ENCODE measurements around the gene PHETA2.
"Not testable (repeated sequence)": the region's sequence is repeated elsewhere in the genome, so short reads cannot be mapped to it uniquely, and the experiment has no call there.

PHETA2 gene

DNA sequence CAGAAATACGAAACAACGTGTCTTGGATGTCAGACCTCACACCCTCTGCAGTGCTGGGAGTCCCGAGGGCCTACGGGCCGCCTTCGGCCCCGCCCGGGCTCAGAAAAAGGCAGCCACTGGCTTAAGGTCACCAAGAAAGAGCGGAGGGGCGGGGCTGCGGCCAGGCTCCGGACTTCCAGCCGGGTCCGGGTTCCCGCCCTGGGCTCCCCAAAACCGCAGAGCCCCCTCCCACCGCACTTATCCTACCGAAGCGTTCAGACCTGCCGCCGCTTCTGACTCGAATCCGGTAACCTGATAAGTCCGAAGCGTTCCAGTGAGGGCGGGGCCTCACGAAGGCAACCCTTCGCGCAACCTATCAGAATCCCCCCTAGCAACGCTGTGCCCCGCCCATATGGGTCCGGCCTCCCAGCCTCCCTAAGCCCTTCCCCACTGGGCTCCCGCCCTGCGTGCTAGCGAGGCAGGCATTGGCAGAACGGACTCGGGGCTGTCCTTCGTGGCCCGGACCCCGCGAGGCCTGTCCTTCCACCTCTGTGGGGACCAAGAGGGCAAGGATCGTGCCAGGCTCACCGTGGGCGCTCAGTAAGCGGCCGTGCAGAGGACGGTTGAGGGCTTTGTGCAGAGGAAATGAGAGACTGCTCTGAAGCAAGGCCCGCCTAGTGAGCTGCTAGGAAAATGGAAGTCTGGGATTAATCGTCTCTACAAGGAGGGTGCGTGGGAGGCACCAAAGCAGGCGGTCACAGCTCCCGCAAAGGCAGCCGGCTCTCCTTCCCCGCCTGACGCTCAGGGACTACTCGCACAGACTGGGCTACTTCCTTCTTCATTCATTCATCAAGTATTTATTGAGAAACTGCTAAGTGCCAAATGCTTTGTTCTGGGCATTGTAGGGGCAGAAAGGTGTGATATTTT lies 3.3 kb upstream of the PHETA2 start, which contains the start of gene NAGA:
NAGA (minus strand) TSS at position 296 of the 906 bp plus-strand sequence. CDS start 515 bp downstream, outside the sequence.
- peak; percentile 88 for DNase-seq

DNA sequence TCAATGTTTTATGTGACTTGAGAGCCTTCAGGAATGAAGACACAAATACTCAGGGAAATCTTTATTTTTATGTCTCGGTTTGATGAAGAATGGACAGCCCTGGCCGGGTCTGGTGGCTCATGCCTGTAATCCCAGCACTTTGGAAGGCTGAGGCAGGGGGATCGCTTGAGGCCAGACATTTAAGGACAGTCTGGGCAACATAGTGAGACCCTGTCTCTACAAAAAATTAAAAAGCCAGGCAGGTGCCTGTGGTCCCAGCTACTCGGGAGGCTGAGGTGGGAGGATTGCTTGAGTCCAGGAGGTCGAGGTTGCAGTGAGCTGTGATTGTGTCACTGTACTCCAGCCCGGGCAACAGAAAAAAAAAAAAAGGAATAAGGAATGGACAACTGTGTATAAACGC lies 2.5 kb upstream of the PHETA2 start:
- DNase-seq = not testable (repeated sequence)

DNA sequence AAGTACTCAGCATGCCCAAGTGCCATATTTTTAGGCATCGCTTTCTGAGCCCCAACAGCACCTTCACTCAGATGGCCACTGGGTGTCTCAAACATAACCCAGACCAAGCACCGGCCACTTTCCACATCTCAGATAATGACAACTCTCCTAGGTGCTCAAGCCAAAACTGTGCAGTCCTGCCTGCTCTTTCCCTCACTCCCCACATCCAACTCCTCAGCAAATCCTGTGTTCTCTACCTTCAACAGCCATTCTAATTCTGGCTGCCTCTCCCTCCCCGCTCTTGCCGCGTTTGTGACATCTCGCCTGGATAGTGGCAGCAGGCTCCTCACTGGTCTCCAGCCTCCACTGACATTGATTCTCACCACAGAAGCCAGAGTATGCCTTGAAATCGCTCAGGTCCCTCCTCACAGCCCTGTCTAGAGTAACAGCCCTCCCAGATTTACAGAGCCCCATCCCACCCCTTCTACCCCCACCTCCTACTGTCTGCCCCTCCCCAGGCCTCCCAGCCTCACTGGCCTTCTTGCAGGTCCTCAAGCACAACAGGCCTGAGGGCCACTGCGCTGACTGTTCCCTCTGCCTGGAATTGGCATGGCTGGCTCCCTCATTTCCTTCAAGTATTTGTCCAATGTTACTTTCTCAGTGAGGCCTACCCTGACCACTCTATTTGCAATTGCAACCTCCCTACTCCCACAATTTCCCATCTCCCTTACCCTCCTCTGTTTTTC lies 1.3 kb upstream of the PHETA2 start:
- DNase-seq = no peak

DNA sequence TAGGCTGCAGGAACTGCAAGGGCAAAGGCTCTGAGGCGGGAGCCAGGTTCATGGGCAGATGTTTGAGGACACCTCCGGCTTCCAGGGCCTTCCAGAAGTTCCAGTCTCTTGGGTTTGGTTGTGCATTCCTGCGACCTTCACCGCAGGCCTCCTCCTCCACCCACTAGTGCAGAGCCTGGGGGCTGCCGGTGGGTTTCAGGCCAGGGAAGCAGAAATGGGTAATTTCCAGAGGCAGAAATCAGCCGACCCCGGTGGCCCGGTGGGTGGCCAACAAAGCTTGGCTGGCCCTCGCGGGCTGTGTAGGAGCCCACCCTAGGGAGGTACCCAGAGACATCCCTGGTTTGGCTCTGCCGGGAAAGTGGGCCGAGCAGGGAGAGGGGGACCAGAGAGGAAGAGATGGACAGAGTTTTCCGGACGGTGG lies 417 bp upstream of the PHETA2 start:
- DNase-seq = no peak

DNA sequence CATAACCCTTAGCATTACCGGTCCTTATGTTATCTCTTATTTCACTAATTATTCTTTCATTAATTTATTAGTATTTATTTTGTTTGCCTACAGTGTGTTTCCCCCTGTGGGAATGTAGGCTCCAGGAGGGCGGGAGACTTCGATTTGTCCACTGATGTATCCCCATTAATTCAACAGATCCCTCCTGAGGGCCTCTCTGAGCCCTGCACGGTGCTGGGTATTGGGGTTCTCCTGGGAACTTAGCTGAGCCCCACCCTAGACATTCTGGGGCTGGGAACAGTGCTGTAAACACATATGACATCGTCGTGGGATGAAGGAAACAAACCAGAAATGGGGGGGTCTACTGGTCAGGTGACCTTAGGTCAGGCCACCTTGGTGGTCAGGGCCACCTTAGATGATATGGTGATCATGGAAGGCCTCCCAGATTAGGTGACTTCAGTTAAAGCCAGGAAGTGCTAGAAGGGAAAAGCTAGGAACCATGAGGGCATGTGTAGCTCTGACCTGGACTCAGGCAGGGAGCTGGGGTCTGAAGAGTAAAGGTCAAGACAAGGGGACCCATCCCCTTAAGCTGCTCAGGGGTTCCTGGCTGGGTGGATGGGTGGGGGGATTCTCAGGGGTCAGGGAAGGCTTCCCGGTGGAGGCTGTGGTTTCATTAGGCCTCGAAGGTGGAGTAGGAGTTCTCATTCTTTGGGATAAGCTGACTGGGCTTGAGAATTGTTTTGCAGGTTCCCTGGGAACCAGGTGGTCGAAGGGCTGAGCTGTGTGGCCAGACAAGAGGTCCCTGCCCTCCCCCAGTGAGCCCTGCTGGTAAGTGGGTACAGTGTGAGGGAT lies 1.0 kb downstream of the PHETA2 start:
- no peak for DNase-seq

DNA sequence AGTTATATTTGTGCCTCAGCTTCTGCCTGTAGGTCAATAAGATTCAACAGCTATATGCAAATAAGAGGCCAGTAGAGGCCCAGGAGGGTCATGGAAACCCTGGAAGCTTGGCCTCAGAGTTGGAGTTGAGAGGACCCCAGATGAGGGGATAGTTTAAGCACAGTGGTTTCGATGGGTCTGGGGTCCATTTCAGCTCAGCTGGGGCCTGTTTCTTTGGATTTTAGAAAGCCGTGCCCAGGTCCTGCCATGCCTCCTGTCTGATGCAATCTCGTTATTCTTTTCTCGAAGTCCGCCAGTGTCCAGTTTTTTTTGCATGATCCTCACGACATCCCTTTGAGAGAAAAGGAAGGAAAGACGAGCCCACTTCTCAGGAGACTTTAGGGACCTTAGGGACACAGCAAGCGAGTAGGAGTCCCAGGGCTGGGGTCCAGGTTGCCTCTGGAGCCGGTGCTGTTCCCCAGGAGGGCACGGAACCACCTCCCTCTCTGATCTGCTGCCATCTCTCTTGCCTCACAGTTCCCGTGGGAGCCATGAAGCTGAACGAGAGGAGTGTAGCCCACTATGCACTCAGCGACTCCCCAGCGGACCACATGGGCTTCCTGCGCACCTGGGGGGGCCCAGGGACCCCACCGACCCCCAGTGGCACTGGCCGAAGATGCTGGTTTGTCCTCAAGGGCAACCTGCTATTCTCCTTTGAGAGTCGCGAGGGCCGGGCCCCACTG lies 2.9 kb downstream of the PHETA2 start:
- no peak for DNase-seq

DNA sequence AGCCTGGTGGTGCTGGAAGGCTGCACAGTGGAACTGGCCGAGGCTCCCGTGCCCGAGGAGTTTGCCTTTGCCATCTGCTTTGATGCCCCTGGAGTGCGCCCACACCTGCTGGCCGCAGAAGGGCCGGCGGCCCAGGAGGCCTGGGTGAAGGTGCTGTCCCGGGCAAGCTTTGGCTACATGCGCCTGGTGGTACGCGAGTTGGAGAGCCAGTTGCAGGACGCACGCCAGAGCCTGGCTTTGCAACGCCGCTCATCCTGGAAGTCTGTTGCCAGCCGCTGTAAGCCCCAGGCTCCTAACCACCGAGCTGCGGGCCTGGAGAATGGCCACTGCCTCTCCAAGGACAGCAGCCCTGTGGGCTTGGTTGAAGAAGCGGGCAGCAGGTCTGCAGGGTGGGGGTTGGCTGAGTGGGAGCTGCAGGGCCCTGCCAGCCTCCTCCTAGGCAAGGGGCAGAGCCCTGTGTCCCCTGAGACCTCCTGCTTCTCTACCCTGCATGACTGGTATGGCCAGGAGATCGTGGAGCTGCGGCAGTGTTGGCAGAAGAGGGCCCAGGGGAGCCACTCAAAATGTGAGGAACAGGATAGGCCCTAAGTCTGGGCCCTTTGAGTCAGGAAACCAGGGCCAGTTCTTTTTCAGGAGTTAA lies 3.6 kb downstream of the PHETA2 start:
- DNase-seq = no peak

DNA sequence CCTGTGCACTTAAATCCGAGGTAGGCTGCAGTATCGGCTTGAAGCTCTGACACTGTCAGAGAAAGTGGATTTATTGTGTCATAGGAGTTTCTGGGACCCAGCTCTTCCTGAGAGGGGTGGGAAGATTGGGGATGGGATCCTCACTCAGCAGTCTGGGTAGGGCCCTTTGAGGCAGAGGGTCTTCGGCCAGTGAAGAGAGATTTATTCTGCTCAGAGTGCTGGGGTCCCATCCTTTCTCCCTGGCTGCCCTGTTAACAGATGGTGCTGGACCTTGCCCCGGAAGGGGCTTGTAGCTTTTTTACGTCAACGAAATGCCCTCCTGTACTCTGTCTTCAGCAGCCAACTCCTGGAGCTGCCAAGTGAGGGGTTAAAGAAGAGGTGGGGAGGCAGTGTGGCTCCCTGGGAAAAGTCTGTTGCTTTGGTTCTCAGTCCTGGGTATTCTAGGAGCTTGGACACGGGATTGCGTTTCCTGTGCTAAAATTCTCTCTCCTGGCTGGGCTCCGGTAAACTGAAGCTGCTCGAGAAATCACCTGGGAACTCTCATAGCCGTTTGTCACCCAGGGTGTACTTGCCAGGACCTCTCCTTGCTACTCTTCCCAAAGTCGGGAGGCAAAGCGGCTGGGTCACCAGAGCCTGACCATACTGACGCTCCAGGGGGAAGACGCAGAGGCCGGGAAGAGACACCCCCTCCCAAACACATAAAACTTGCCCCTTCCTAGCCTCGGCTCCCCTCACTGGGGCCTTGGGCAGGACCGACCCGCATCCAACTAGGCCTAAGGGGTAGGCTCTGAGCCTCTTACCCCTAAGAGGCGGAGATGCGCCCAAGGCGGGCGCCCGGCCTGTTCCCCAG lies 4.6 kb downstream of the PHETA2 start:
- peak; percentile 27 for DNase-seq

DNA sequence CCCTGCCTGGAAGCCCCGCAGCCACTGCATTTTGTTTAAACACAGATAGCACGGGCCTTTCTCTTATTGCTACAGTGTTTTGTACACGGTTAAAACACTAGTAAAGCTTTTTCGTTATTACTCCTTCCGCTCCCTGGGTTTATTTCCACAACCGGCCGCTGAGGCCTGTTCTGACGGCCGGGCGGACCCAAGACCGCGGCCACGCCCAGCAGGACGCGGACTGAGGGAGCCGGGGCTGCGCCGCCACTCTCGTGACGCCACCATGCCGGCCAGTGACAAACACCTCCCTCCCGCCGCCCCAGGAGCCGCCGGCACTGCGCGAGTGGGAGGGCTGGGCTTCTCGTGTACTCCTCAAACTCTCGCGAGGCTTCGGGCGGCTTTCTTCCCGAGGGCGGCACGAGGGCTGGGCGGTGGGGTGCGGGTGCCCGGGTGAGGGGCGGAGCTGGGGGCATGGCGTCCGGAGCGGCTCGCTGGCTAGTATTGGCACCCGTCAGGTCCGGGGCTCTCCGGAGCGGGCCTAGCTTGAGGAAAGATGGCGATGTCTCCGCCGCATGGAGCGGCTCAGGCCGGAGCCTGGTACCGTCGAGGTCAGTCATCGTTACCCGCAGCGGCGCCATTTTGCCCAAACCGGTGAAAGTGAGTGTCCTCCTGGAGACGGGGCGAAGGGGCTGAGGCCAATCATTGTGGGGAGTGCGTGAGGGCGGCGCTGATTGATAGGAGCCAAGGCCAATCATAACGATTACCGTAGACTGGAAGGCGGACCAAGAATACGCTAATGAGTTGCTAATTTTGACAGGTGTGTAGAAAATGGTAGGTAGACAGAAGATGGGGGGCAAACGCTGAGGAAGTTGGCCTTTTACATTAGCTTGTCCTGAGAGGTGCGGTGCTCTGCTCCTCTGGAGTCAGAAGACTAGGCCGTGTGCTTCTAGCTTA lies 5.5 kb downstream of the PHETA2 start, which contains the start of gene SMDT1:
SMDT1 (plus strand) TSS at position 382 of the 933 bp plus-strand sequence; CDS start at position 451, 69 bp downstream.
- DNase-seq = peak; percentile 98

DNA sequence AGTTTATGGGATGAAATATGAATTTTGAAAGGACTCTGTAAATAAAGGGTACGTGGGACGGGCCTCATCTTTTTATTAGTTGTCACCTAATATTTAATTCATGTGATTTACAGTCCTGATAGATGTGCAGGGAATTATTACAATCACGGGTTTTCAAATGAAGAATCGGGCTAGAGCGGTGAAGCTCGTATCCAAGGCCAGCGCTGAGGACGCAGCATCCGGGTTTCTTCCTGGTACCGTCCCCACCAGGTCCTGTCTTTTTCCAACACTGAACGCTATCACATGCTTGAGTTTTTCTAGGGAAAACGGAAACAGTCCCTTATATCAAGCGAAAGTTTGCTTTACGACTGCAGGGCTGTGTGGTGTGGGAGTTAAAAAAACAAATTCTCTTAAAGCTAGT lies 6.2 kb downstream of the PHETA2 start:
- DNase-seq = no peak

DNA sequence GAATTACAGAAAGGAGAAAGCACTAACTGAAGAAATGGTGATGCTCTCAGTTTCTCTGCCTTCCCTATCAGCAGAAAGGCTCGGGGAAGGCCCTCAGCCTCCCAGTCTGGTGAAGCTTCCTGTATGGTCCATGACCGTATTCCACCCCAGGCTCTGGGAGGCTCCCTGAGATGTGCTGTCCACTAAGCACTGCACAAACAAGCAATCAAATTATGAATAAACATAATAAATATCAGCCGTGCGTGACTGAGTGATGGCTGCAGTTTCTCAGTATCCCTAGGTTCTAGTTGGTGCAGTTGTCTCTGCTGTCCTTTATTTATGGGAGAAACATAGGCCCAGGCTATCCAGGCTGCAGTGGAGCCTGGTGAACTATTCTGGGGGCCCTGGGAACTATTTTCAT lies 9.1 kb downstream of the PHETA2 start:
- no peak for DNase-seq

DNA sequence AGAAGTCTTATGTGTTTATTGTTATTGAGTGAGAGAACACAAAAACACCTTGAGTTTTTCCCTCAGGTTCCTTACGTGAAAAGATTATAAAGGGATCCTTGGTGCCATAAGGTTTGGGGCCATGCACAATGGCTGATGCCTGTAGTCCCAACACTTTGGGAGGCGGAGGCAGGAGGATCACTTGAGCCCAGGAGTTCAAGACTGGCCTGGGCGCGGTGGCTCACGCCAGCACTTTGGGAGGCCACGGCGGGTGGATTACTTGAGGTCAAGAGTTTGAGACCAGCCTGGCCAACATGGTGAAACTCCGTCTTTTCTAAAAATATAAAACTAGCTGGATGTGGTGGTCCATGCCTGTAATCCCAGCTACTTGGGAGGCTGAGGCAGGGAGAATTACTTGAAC lies 10.8 kb downstream of the PHETA2 start:
- no peak for DNase-seq

DNA sequence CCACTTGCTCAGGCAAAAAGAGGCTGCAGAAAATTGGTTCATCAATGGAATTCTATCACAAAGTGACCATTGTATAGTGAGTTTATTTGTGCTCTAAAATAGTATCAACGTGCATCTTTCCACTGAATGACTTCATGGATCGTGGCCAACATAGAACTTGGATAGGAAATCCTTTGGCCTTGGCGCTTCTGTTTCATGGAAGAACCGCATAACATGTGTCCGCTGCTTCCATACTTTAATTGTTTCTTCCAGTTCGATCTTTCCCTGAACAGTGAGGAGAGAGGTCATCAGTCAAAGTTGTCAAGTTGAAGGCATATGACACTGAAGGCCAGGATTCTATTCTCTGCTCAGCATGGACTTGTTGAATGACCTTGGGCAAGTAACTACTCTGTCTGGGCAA lies 12.0 kb downstream of the PHETA2 start:
- DNase-seq = no peak

DNA sequence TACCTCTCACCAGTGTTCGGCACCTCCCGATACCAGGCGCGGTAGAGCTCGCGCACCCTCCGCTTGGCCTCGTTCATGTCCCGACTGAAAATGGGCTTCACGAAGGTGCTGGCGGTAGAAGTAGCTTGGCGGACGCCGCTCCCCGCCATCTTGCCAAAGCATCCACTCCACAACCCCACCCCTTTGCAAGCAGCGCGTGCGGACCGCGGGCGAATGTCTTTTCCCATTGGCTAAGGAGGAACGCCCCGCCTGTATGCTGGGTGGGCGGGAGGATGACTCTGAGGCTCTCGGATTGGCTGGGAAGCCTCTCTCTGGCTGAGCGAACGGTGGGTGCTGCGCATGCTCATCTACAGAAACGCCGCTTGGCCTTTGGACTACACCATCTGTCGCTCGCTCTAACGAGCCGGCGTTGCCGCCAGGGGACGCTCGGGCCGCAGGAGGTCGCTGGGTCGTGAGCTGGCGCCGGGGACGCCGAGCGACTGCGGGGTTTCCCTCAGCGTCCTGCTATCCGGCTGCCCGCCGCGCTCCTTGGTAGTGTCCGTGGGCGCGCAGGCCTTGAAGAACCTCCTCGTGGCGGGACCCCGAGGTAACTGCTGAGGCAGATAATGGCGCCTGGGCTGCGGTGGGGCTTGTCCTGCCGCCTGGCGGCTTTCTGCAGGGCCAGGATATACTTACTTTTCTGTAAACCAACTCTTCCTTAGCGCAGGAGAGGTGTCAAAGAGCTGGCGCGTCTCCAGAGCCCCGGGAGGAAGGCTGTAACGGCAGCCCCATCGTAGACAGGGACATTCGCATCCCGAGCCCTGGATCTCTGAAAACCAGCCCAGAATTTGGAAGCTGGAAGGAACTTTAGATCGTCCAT lies 16.8 kb downstream of the PHETA2 start, which contains the start of gene NDUFA6:
NDUFA6 (minus strand) TSS at position 177 of the 859 bp plus-strand sequence; CDS start at position 149, 28 bp downstream.
- peak; percentile 96 for DNase-seq

DNA sequence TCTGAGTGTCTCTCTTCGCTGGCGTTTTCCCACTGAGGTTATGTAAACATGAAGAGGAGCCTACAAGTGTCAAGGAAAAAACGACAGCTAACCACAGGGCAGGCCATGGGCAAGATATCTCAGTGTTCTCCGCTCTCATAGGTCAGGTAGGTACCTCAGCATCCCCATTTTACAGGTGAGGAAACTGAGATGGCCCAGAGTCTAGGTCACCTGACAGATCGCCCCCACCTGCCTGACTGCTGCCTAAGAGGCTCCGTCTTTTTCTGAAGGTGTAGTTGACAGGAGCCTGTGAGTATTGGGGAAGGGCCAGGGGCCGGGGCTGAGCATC lies 17.4 kb downstream of the PHETA2 start:
- no peak for DNase-seq

DNA sequence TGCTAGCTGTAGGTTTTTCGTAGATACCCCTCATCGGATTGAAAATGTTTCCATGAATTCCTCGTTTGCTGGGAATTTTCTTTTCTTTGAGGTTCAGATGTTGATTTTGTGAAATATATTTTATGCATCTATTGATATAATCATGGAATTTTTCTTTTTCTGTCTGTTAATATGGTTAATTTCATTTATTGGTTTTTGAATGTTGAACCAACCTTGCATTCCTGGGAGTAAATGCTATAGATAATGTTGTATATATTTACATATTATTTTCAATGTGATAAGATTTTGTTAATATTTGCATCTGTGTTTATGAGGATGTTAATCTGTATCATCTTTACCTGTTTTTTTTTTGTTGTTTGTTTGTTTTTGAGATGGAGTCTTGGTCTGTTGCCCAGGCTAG lies 27.2 kb downstream of the PHETA2 start:
- DNase-seq = no peak

DNA sequence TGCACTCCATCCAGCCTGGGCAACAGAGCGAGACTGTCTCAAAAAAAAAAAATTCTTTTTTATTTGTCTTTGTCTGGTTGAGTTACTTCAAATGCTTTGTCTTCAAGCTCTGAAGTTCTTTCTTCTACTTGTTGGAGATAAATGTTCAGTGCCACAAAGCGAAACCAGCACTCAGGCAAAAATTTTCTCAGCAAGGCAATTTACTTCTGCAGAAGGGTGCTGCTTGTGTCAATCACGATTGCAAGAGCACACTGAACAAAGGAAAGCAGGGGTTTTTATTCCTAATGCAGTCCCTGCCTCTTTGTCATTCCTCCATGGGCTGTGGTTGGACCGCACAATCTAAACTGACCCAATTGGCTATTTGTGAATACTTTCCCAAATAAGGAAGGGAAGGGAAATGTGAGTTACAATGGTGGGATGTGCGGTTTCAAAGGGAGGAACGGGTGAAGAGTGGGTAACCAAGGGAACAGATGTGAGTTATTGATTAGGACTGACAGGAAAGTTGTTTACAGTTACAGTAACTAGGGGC lies 30.3 kb downstream of the PHETA2 start:
- not testable (repeated sequence) for DNase-seq

DNA sequence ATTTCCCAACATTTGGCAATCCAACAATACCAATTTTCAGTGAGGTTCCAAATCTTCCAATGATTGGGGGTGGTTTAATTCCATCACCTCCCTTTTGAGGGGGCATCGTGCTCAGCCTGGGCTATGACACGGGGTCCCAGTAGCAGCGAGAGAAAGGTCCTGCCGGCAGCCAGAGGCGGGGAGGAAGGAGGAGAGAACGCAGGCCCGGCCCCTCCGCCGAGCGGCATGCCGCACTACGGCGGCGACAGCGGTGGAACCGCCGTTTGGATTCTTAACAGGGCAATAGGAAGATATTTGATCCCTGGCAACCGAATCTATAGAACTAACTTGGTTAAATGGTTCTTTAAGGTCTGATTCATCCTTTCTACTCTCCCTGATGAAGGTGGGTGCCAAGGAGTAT lies 34.8 kb downstream of the PHETA2 start:
- no peak for DNase-seq
